ENCODE results near the gene NEDD4L. TPM values are rescaled to one million over a fixed set of nuclear protein-coding genes. Genes with fewer than 3 reads are reported as not detected.

The NEDD4L gene
- total RNA-seq, 1 donor from 2014 or later: 15.6 TPM

DNA sequence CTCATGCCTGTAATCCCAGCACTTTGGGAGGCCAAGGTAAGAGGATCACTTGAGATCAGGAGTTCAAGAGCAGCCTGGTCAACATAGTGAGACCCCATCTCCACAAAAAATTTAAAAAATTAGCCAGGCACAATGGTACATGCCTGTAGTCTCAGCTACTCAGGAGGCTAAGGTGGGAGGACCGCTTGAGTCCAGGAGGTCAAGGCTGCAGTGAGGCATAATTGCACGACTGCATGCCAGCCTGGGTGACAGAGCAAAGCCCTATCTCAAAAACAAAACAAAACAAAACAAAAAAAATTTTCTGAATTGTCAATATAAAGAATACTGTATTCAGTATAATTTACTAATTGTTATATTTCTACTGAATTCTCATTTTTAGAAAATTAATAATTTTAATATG lies 20.9 kb upstream of the NEDD4L start:
- H3K27ac ChIP-seq: no peak overlapping the region
- no peaks in the 10 kb centered on the region for H3K4me1 ChIP-seq
- no peaks in the 10 kb centered on the region for H3K9me3 ChIP-seq
- intact Hi-C loops (cut with DNase I): no loop called here
- no peak for DNase-seq (ENCODE audit: low spot score in 2 of 2)
- TF ChIP-seq, protein P1, sequence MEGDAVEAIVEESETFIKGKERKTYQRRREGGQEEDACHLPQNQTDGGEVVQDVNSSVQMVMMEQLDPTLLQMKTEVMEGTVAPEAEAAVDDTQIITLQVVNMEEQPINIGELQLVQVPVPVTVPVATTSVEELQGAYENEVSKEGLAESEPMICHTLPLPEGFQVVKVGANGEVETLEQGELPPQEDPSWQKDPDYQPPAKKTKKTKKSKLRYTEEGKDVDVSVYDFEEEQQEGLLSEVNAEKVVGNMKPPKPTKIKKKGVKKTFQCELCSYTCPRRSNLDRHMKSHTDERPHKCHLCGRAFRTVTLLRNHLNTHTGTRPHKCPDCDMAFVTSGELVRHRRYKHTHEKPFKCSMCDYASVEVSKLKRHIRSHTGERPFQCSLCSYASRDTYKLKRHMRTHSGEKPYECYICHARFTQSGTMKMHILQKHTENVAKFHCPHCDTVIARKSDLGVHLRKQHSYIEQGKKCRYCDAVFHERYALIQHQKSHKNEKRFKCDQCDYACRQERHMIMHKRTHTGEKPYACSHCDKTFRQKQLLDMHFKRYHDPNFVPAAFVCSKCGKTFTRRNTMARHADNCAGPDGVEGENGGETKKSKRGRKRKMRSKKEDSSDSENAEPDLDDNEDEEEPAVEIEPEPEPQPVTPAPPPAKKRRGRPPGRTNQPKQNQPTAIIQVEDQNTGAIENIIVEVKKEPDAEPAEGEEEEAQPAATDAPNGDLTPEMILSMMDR (IDR thresholded peaks at IDR 0.05): no peak
- no peaks in the 10 kb centered on the region for H3K27me3 ChIP-seq
- no peak overlapping the region for H3K4me3 ChIP-seq
- no peaks in the 10 kb centered on the region for H3K36me3 ChIP-seq

DNA sequence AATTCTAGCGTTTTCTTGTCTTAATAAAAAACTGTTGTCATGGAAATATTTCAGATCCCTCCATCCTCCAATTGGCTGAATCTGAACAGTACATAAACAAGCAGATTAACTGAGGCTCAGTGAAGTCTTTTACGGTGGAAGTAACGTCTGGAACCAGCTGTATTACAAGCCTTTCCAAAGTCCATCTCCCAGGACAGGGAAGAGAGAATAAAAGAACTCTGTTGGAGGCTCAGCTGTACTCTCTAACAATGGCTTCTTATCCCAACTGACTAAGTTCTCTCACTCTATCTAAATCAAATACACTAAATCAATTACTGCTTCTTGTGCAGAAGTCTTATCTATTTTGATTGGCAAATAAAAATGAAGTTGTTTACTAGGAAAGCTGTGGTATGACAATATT lies 19.9 kb upstream of the NEDD4L start:
- intact Hi-C loops (cut with DNase I): no loop called here
- Histone ChIP-seq H3K4me1 (no peaks in the 10 kb centered on the region), H3K27ac (no peak overlapping the region), H3K4me3 (no peak overlapping the region), H3K9me3 (no peaks in the 10 kb centered on the region), H3K36me3 (no peaks in the 10 kb centered on the region), H3K27me3 (no peaks in the 10 kb centered on the region)
- TF ChIP-seq, protein P1 (IDR thresholded peaks at IDR 0.05): no peak
- no peak for DNase-seq (ENCODE audit: low spot score in 2 of 2)

DNA sequence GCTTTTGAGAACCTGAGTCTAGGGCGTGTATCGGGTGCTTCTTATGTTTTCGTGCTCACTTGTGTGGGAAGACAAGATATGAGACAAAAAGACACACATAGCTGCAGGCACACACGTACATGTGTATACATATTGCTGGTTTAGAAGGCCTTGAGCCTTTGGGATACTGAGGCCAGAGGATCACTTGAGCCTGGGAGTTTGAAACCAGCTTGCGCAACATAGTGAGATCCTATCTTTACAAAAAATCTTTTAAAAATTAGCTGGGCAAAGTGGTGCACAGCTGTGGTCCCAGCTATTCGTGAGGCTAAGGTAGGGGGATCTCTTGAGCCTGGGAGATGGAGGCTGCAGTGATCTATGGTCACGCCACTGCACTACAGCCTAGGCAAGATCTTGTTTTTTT lies 18.8 kb upstream of the NEDD4L start:
- H3K9me3 ChIP-seq: no peaks in the 10 kb centered on the region
- no peak for DNase-seq (ENCODE audit: low spot score in 2 of 2)

DNA sequence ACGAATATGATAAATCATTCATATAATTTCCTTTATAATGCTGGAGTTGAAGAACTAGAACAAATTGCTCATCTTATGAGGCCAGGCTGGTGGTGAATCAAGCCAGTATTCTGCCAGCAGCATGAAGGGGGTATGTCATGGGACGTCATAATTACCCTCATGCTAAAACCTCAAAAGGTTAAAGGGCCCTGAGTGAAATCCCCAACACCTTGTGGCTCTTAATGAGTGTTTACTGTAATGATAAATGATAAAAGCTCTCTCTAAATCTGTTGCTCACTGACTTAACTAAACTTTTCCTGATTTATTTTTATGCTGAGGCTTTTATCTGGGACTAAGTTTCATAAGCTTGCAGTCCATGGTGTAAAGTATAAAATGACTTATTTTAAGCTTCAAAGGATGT lies 18.3 kb upstream of the NEDD4L start:
- H3K9me3 ChIP-seq: no peaks in the 10 kb centered on the region
- TF ChIP-seq, protein P1 (IDR thresholded peaks at IDR 0.05): no peak
- H3K4me1 ChIP-seq: no peaks in the 10 kb centered on the region
- H3K27me3 ChIP-seq: no peaks in the 10 kb centered on the region
- no peak overlapping the region for H3K4me3 ChIP-seq
- H3K27ac ChIP-seq: no peak overlapping the region
- DNase-seq (ENCODE audit: low spot score in 2 of 2): no peak
- intact Hi-C loops (cut with DNase I): no loop called here
- no peaks in the 10 kb centered on the region for H3K36me3 ChIP-seq

More for the DNA sequence above, 18.8 kb upstream of the NEDD4L start:
- intact Hi-C loops (cut with DNase I): no loop called here
- Histone ChIP-seq H3K4me1 (no peaks in the 10 kb centered on the region), H3K36me3 (no peaks in the 10 kb centered on the region), H3K4me3 (no peak overlapping the region), H3K27ac (no peak overlapping the region), H3K27me3 (no peaks in the 10 kb centered on the region)
- TF ChIP-seq, protein P1 (IDR thresholded peaks at IDR 0.05): no peak

DNA sequence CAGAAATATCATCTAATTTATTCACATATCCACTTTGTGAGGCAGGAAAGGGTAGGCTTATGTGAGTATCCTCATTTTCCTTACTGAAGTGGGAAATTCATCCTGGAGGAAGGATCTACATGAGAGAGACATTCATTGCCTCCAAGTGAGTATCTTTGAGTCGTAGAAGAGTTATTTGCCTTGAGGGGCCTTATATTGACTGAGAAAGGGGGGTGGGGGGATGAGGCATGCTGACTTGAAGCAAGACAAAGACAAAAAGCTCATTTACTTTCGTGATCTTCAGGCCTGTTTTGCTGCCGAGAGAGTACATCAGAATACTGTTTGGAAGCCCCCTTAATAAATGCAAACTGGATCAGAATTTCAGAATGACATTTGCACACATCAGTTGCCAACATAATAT lies 17.6 kb upstream of the NEDD4L start:
- intact Hi-C loops (cut with DNase I): no loop called here
- TF ChIP-seq, protein P1 (IDR thresholded peaks at IDR 0.05): no peak
- H3K36me3 ChIP-seq: no peaks in the 10 kb centered on the region

DNA sequence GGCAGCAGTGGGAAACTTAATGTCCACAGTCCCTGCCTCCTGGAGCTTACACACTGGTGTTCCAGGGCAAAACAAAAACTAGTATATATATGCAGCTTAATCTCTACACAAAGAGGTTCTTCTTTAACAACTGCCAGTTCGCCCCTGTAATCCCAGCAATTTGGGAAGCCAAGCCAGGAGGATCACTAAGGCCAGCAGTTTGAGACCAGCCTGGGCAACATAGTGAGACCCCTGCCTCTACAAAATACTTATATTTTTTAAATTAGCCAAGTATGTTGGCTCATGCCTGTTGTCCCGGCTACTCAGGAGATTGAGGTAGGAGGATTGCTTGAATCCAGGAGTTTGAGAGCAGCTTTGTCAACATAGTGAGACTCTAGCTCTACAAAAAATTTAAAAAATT lies 17.2 kb upstream of the NEDD4L start:
- Histone ChIP-seq H3K9me3 (no peaks in the 10 kb centered on the region), H3K27ac (no peak overlapping the region), H3K4me1 (no peaks in the 10 kb centered on the region), H3K36me3 (no peaks in the 10 kb centered on the region), H3K4me3 (no peak overlapping the region), H3K27me3 (no peaks in the 10 kb centered on the region)
- intact Hi-C loops (cut with DNase I): no loop called here
- TF ChIP-seq, protein P1 (IDR thresholded peaks at IDR 0.05): no peak
- no peak for DNase-seq (ENCODE audit: low spot score in 2 of 2)

More for the DNA sequence above, 17.6 kb upstream of the NEDD4L start:
- Histone ChIP-seq H3K27me3 (no peaks in the 10 kb centered on the region), H3K4me1 (no peaks in the 10 kb centered on the region), H3K9me3 (no peaks in the 10 kb centered on the region), H3K27ac (no peak overlapping the region), H3K4me3 (no peak overlapping the region)
- DNase-seq (ENCODE audit: low spot score in 2 of 2): no peak

Data from ascending aorta (tissue), 2 donors.